LHCN-M2 (cell line): ENCODE results near the gene MACROD2. TPM values are rescaled to one million over a fixed set of nuclear protein-coding genes. Genes with fewer than 3 reads are reported as not detected.
"Not testable (repeated sequence)": the region's sequence is repeated elsewhere in the genome, so short reads cannot be mapped to it uniquely, and the experiment has no call there.

Source experiments
- DNase-seq: peaks from one replicate; pipeline ENCODE4 v3.0.0-alpha.2; 2012; ENCODE audit warnings: low read depth
- total RNA-seq: library from RNA; depleted of rRNA; stranded (reverse); fragments of >200 nt; gene quantifications from 2 replicates; pipeline ENCODE4 v1.2.3, GENCODE V29; 2014

The MACROD2 gene
- total RNA-seq, 1 experiment from 2014 or later = 1.1 TPM

DNA sequence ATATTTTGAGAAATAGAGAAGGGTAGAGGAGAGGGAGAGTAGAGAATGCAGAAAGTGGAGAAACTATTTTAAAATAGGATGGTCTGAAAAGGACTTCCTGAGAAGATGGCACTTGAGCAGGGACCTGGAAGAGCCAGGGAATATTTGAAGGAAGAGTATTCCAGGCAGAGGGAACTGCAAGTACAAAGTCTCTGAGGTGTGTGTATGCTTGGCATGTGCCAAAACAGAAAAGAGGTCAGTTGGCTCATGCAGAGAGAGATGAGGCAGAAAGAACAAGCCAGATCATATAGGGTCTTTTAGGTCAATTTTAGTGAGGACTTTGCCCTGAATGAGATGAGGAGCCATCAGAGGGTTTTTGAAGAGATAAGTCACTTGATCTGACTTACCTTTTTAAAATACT lies 196.2 kb downstream of the MACROD2 start:
- no peak for DNase-seq

- no peak for DNase-seq
Observed at GRCh38 chr20:14193443-14193842, 198.1 kb downstream of the MACROD2 start.

DNA sequence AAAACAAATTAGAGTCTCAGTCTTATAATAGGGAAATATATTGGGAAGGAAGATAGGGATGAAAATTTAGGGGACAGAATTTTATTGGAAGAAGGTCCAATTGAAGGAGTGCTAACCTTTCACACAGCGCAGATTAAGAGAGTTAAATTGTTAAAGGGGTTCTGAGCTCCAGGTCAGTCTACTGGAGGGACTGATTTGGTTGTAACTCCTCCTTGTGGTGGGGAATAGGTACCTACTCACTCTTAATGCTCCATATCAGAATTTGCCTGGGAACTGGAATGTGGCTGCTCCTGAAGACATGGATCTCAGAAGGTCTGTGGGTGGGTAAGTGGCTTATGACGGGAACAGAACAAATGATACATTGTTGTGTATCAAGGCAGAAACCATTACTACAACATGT lies 198.6 kb downstream of the MACROD2 start:
- no peak for DNase-seq

DNA sequence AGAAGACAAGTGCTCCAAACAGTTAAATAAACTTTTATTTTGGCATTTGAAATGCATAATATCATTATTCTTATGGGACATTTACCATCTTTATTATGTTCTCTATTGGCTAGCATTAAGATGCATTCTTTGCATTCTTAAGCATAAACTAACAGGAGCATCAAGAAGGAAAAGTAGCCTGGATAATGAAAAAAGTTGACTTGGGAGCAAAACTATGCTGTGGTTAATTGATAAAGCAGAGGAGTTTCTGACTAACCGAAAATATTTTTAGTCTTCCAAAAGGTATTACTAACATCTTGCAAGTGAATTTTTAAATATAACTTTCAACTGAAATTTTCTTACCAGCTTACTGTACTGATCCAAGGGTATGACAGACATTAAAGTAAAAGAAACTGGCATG lies 201.8 kb downstream of the MACROD2 start:
- peak; percentile 37 for DNase-seq

DNA sequence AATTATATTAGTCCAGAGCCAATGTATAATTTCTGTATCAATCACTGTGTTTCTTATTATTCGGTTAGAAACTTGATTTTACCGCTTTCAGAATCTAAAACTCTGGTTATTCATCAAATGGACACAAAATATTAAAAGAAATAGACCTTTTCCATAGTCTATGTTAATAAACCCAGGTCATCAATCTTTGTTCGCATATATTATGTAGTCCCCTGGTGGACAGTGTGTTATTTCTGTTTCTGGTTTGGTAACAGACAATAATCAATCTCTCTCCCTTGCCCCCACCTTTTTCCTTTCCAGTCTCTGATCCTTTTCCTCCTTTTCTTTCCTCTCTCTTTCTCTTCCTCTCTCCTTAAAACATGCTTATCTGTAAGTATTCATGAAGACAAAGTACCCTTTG lies 203.1 kb downstream of the MACROD2 start:
- no peak for DNase-seq

DNA sequence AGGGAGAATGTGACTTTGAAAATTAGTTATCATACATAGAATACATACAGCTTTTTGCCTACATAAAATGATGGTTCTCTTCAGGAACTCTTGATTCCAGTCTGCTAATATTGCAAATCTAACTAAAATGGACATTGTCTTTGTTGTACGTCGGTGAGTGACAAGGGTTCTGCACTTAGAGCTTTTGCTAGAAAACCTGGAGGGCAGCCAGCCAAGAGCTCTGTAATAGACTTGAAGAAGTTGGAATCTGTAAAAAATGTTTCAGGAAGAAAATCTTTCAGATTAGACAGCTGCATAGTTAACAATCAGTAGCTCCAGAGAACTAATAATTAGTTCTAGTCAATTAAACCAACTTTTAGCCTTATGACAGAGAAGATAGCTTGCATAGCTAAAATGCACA lies 203.8 kb downstream of the MACROD2 start:
- DNase-seq = no peak

DNA sequence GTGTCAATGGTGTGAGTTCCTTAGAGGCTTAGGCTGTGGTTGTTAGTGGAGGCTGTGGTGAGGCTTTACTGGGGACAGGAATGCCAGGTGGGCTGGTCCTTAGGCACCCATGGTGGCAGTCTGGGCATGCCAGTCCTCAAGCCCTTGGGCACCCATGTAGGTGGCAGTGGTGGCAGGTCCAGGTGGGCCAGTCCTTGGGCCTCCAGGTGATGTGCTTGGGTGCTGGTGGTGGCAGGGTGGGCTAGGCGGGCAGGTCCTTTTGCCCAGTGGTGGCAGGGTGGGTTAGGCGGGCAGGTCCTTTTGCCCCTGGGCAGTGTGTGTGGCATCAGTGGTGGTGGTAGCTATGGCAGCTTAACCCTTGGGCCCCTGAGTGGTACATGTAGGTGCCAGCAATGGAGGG lies 208.3 kb downstream of the MACROD2 start:
- DNase-seq = no peak

DNA sequence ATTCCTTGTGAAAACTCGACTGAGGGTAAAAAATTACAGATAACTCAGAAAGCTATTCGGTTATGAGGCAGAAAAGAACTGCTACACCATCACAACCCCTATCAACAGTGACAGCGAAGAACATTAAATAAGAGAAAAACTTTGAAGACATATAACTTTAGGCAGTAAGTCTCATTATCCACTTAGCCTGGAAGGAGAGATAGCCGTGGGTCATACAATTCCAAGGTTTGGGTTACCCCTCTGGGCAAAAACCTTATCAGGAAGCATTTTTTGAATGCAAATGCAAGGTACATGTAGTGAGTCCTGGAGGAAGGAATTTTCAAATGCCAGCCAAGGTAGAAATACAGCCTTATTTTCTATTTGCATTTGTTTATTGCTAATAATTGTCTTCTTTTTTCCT lies 212.3 kb downstream of the MACROD2 start:
- no peak for DNase-seq

GRCh38 chr20:14208956-14209355 lies 213.6 kb downstream of the MACROD2 start:
- no peak for DNase-seq

DNA sequence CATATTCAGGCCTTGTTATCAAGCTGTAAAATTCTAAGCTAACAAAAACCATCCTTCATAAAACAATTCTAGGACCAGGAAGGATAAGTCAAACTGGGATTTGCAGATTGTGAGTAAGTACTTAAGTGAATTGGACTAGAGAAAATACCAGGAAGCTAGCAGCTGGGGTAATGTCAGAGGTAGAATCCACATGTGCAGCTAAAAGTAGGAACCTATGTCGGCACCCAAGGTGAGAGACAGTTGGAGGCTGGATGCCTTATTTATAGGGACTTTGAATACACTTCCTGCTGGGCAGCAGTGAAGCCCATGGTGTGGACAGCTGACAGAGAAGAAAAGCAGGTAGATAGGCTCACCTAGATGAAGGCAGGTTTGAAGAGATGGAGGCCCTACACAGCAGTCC lies 214.8 kb downstream of the MACROD2 start:
- DNase-seq = no peak

GRCh38 chr20:14214046-14214445 lies 218.7 kb downstream of the MACROD2 start:
- DNase-seq = no peak

GRCh38 chr20:14215880-14216279 lies 220.6 kb downstream of the MACROD2 start:
- not testable (repeated sequence) for DNase-seq

- DNase-seq = no peak
Observed at GRCh38 chr20:14219801-14220461, 224.6 kb downstream of the MACROD2 start.

DNA sequence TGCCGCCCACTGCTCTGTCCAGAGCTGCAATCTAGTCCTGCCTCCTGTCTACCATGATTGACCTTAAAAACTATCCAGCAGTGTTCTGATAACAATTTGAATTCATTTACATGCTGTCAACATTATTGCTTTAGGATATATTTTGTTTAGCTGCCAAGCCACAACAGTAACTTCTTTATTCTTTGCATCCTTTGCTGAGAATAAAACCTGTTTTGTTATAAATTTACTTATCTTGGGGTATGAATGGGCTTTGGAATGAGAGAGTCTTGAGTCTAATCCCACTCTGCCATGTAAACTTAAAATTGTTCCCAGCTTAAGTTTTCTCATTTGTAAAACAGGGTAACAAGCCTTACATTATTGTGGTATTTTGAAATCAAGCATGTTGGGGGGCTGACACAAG lies 225.7 kb downstream of the MACROD2 start:
- no peak for DNase-seq

DNA sequence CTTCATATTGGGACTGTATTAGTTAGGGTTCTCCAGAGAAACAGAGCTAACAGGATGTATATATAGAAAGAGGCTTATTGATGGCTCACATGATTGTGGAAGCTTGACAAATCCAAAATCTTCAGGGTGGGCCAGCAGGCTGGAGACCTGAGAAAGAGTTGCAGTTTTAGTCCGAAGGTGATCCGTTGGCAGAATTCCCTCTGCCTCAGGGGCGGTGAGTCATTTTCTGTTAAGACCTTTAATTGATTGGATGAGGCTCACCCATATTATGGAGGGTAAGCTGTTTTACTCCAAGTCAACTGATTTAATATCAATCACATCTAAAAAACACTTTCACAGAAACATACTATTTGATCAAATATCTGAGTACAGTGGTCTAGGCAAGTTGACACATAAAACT lies 228.5 kb downstream of the MACROD2 start:
- DNase-seq = no peak

DNA sequence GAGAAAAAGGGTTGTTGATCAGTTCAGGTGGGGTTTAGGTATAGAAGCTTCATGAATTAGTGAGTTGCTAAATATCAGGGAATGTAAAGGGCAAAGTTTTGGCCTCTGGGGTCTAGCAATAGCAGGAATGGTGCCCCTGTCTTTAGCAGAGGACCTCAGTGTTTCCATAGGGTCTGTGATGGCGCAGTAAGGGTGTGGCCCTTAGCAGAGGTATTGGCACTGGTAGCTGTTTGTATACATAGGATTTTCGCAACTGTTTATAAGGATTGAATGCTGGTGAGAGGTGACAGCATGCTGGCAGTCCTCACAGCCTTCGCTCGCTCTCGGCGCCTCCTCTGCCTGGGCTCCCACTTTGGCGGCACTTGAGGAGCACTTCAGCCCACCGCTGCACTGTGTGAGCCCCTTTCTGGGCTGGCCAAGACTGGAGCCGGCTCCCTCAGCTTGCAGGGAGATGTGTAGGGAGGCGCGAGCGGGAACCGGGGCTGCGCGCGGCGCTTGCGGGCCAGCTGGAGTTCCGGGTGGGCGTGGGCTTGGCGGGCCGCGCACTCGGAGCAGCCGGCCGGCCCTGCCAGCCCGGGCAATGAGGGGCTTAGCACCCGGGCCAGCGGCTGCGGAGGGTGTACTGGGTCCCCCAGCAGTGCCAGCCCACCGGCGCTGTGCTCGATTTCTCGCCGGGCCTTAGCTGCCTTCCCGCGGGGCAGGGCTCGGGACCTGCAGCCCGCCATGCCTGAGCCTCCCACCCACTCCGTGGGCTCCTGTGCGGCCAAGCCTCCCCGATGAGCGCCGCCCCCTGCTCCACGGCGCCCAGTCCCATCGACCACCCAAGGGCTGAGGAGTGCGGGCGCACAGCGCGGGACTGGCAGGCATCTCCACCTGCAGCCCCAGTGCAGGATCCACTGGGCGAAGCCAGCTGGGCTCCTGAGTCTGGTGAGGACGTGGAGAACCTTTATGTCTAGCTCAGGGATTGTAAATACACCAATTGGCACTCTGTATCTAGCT lies 231.0 kb downstream of the MACROD2 start:
- not testable (repeated sequence) for DNase-seq

DNA sequence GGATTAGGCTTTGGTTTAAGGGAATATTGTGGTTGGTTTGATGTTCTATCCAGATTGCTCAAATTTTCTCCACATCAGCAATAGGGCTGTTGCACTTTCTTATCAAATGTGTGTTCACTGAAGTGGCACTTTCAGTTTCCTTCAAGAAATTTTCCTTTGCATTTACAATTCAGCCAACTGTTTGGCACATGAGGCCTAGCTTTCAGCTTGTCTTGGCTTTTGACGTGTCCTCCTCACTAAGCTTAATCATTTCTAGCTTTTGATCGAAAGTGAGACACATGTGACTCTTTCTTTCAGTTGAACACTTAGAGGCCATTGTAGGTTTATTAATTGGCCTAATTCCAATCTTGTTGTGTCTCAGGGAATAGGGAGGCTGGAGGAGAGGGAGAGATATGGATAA lies 237.3 kb downstream of the MACROD2 start:
- no peak for DNase-seq

- DNase-seq = peak; percentile 58
Observed at GRCh38 chr20:14234666-14235295, 239.5 kb downstream of the MACROD2 start.

- peak; percentile 77 for DNase-seq
Observed at GRCh38 chr20:14235355-14235754, 240.0 kb downstream of the MACROD2 start.

DNA sequence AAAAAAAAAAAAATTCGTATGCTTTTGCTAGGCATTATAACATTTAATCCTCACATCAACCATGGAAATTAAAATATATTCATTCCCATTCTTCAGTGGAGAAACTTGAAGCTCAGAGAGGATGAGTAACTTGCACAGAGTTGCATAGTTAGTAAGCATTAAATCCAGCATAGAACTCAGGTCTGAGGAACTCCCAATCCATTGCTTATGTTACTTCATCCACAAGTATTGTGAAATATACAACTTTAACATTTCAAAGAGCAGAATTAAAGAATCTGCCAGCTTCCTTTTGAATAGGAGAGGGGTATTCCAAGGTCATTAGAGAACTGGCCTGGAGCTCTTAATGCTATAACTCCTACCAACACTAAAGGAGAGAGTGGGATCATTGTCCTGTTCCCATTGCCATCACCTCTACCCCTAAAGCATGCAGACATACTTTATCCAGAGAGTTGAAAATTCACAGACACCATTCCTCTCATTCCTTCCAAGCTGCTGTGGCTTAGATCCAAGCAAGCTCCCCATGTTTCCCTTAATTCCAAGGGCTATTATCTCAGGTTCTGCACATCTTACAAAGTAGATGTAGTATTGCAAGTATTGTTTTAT lies 250.2 kb downstream of the MACROD2 start:
- no peak for DNase-seq

DNA sequence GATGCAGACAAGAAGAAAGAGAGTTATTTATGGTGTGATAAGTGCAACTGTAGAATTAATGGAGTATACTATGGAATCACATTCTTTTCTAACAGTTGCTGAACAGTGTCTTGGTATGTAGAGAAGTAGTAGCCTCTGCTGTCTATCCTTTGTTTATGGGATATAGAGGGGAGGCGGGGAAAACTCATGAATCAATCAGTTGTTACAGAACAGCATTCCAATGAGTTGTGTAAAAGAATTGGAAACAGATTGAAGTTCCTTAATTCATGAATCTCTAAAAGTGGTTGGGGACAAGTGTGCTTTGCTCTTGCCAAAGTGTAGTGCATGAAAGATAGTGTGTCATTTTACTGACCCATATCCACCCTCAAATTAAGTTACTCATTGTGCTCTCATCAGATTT lies 264.4 kb downstream of the MACROD2 start:
- DNase-seq = no peak

- no peak for DNase-seq
Observed at GRCh38 chr20:14260367-14260766, 265.1 kb downstream of the MACROD2 start.
